A549 (cell line): ENCODE results near the gene UGT1A4. TPM values are rescaled to one million over a fixed set of nuclear protein-coding genes. Genes with fewer than 3 reads are reported as not detected.

Experiments
- ATAC-seq, 2 experiments: fragments of 200-7000 bp in 1 of 2; fragments of >200 bp in 1 of 2; cut with Nextera tagmentation in 1 of 2; cut with Tn5 transposase in 1 of 2; 3 replicates each; pipeline versions ENCODE4 v1.8.0 to v1.9.1; 2018 to 2020; ENCODE audit warnings: mild to moderate bottlenecking in 1 of 2, moderate library complexity in 1 of 2
- CTCF ChIA-PET: fragments of 300-600 bp; sonication (Branson Sonifier 250); formaldehyde crosslinking; extraction: SDS; loops from one replicate; lab custom pipeline; 2021; ENCODE audit warnings: antibody characterized with exemption, inconsistent platforms; lab: Yijun Ruan, JAX
- POLR2A ChIA-PET: fragments of 350-600 bp; formaldehyde crosslinking; extraction: SDS; loops from one replicate; lab custom pipeline; 2021; ENCODE audit warnings: antibody characterized with exemption, inconsistent platforms; lab: Yijun Ruan, JAX
- DNase-seq, 2 experiments: peaks; one replicate each; pipeline versions ENCODE4 v3.0.0 to v3.0.0-alpha.2; 2011 to 2016; ENCODE audit warnings: low read depth in 1 of 2, low spot score in 1 of 2
- FAIRE-seq: peaks from 2 replicates; lab custom pipeline; 2011; peaks lifted over from hg19 to GRCh38; lab: Jason Lieb, UNC
- H3K27ac ChIP-seq, 2 experiments: fragments of >200 bp; sonication (Bioruptor Twin); formaldehyde crosslinking; 3 replicates each; pipeline ENCODE4 v1.5.1; 2016 to 2017
- H3K4me1 ChIP-seq: fragments of >200 bp; sonication (Bioruptor Twin); formaldehyde crosslinking; 3 replicates; pipeline ENCODE4 v1.6.1; 2016
- H3K4me2 ChIP-seq: fragments of >200 bp; sonication (Bioruptor Twin); formaldehyde crosslinking; 3 replicates; pipeline ENCODE4 v1.6.1; 2016
- H3K4me3 ChIP-seq: fragments of >200 bp; sonication (Bioruptor Twin); formaldehyde crosslinking; 3 replicates; pipeline ENCODE4 v1.5.1; 2016
- H3K9me3 ChIP-seq: fragments of >200 bp; sonication (Bioruptor Twin); formaldehyde crosslinking; 3 replicates; pipeline ENCODE4 v1.6.1; 2016
- CBX2 ChIP-seq: fragments of 200-600 bp; sonication (generic); IDR thresholded peaks from 2 replicates; pipeline ENCODE4 v1.6.1; 2016; ENCODE audit warnings: low read depth, mild to moderate bottlenecking, borderline replicate concordance
- CEBPB ChIP-seq, 2 experiments: fragments of >200 bp in 1 of 2; sonication (Bioruptor Twin) in 1 of 2; formaldehyde crosslinking in 1 of 2; IDR thresholded peaks; 2 replicates each; pipeline ENCODE4 v1.6.1; 2012 to 2016
- ELK1 ChIP-seq: fragments of 150-350 bp; IDR thresholded peaks from 2 replicates; pipeline ENCODE4 v1.6.1; 2014; ENCODE audit warnings: low read depth, mild to moderate bottlenecking, low read length
- EP300 ChIP-seq, 2 experiments: fragments of >200 bp; sonication (Bioruptor Twin); formaldehyde crosslinking; IDR thresholded peaks; 2 replicates in 1 of 2; 3 replicates in 1 of 2; pipeline ENCODE4 v1.6.1; 2016 to 2017
- ESRRA ChIP-seq: fragments of 150-350 bp; IDR thresholded peaks from 2 replicates; pipeline ENCODE4 v1.6.1; 2014; ENCODE audit warnings: mild to moderate bottlenecking, low read length, borderline replicate concordance
- FOSL2 ChIP-seq, 2 experiments: fragments of 450-650 bp in 1 of 2; fragments of >200 bp in 1 of 2; sonication (Bioruptor Twin) in 1 of 2; formaldehyde crosslinking; IDR thresholded peaks; 2 replicates each; pipeline versions ENCODE4 v1.5.0 to v1.6.1; 2016 to 2020; ENCODE audit warnings: mild to moderate bottlenecking in 1 of 2, moderate library complexity in 1 of 2
- FOXS1 ChIP-seq: fragments of 250-450 bp; sonication (Bioruptor Pico); IDR thresholded peaks from 2 replicates; pipeline ENCODE4 v1.5.0; 2020; ENCODE audit warnings: mild to moderate bottlenecking, moderate library complexity
- HDAC2 ChIP-seq: fragments of 200-600 bp; sonication (generic); IDR thresholded peaks from 2 replicates; pipeline ENCODE4 v1.6.1; 2016
- HES2 ChIP-seq: fragments of >200 bp; sonication (Bioruptor Twin); formaldehyde crosslinking; IDR thresholded peaks from 2 replicates; pipeline ENCODE4 v1.6.1; 2016
- HMGXB4 ChIP-seq: fragments of 250-450 bp; sonication (Bioruptor Pico); IDR thresholded peaks from 2 replicates; pipeline ENCODE4 v1.5.0; 2021; ENCODE audit warnings: mild to moderate bottlenecking, moderate library complexity, borderline replicate concordance
- HOXA7 ChIP-seq: fragments of 250-450 bp; sonication (Bioruptor Pico); IDR thresholded peaks from 2 replicates; pipeline ENCODE4 v1.5.0; 2020; ENCODE audit warnings: mild to moderate bottlenecking, moderate library complexity
- HOXB5 ChIP-seq: fragments of 250-450 bp; sonication (Bioruptor Pico); IDR thresholded peaks from 2 replicates; pipeline ENCODE4 v1.5.0; 2020; ENCODE audit warnings: mild to moderate bottlenecking, moderate library complexity
- JUNB ChIP-seq: fragments of >200 bp; sonication (Bioruptor Twin); formaldehyde crosslinking; IDR thresholded peaks from 2 replicates; pipeline ENCODE4 v1.6.1; 2016
- MAZ ChIP-seq: fragments of 150-350 bp; IDR thresholded peaks from 2 replicates; pipeline ENCODE4 v1.6.1; 2014; ENCODE audit warnings: antibody characterized with exemption, low read depth, low read length, borderline replicate concordance
- NFE2L2 ChIP-seq: fragments of 150-350 bp; conservative IDR thresholded peaks from 2 replicates; pipeline ENCODE4 v1.6.1; 2014; ENCODE audit warnings: low read length
- POLR2A ChIP-seq: IDR thresholded peaks from 2 replicates; pipeline ENCODE4 v1.6.1; 2012; ENCODE audit warnings: mild to moderate bottlenecking, low read length
- RCOR1 ChIP-seq: fragments of 150-350 bp; IDR thresholded peaks from 2 replicates; pipeline ENCODE4 v1.6.1; 2014; ENCODE audit warnings: antibody characterized with exemption, low read length, low read depth
- RNF2 ChIP-seq: fragments of 200-600 bp; sonication (generic); IDR thresholded peaks from 2 replicates; pipeline ENCODE4 v1.6.1; 2016; ENCODE audit warnings: low read depth, mild to moderate bottlenecking, antibody characterized with exemption, moderate library complexity, borderline replicate concordance
- TP53 ChIP-seq: fragments of 250-450 bp; sonication (Bioruptor Pico); IDR thresholded peaks from 2 replicates; pipeline ENCODE4 v1.5.0; 2021; ENCODE audit warnings: mild to moderate bottlenecking, moderate library complexity
- USF2 ChIP-seq: fragments of 450-650 bp; IDR thresholded peaks from 2 replicates; pipeline ENCODE4 v1.6.1; 2014; ENCODE audit warnings: antibody characterized with exemption
- ZC3H11A ChIP-seq: fragments of 450-650 bp; IDR thresholded peaks from 2 replicates; pipeline ENCODE4 v1.6.1; 2014; ENCODE audit warnings: antibody characterized with exemption, mild to moderate bottlenecking
- ZNF302 ChIP-seq: fragments of 250-450 bp; sonication (Bioruptor Pico); IDR thresholded peaks from 2 replicates; pipeline ENCODE4 v1.9.0; 2021; ENCODE audit warnings: inconsistent platforms, mild to moderate bottlenecking, moderate library complexity
- ZSCAN20 ChIP-seq: fragments of 250-450 bp; sonication (Bioruptor Pico); IDR thresholded peaks from 2 replicates; pipeline ENCODE4 v1.8.0; 2022; ENCODE audit warnings: mild to moderate bottlenecking, moderate library complexity
- WGBS: methylation state at CpG from one replicate; pipeline ENCODE4 v1.1.6; 2017; ENCODE audit errors: missing lambda C conversion rate; 5-methylcytosine and 5-hydroxymethylcytosine counted together
- polyA plus RNA-seq, 4 experiments: library from polyadenylated mRNA; depleted of rRNA in 3 of 4; stranded (reverse); fragments of >200 nt; fragmentation: RNase III in 1 of 4; extraction: RNeasy Plus Mini Kit Qiagen cat#74134 plus additional on column Dnase treatment in 1 of 4; gene quantifications; 2 replicates in 3 of 4; 3 replicates in 1 of 4; pipeline ENCODE4 v1.2.3, GENCODE V29; 2011 to 2017

The UGT1A4 gene
- polyA plus RNA-seq, 2 of the 4 experiments (the other 2 are of a cell fraction), result 0.13 to 0.14 TPM

- Histone ChIP-seq H3K4me3 (no peak overlapping the region), H3K4me2 (no peak overlapping the region), H3K27ac (peak overlapping the region; percentile 44 to 80; a peak in 5 of 6 replicates), H3K4me1 (peaks cover 16% of the 10 kb centered on the region; the same call in 1 of the 3 replicates), H3K9me3 (peaks cover 5% of the 10 kb centered on the region)
- ChIA-PET CTCF (interaction anchor here (0.6 to 1.8 kb wide), 5 partner anchors 8 to 518 kb away, joined by 3 to 4 read pairs (median 3); no protein-coding TSS in a partner anchor), POLR2A (no interaction called here)
- DNase-seq, result no peak
- FAIRE-seq, result no peak
- 91% methylated on average over 4 of the region's 4 CpGs for WGBS
- no peak for TF ChIP-seq HDAC2
- no peak for TF ChIP-seq ZC3H11A
- no peak for TF ChIP-seq MAZ
- TF ChIP-seq RNF2, result no peak
- no peak for TF ChIP-seq ZSCAN20 (CRISPR knock-in tag)
- TF ChIP-seq ELK1, result no peak
- no peak for TF ChIP-seq POLR2A
- TF ChIP-seq CEBPB (IDR thresholded peaks at IDR 0.05), result no peak
- ATAC-seq, result peak in 1 of 2 experiments; percentile 26; a peak in 2 of 6 replicates
Observed at GRCh38 chr2:233680361-233681045, 38.0 kb upstream of the UGT1A4 start.

- TF ChIP-seq CEBPB (IDR thresholded peaks at IDR 0.05) (0 out of 4 replicates have a peak, but pooled peaks of 1 of the 2 experiments have one; percentile 15), JUNB (peak; percentile 20; the same call in 1 of the 2 replicates), ELK1 (no peak), EP300 (IDR thresholded peaks at IDR 0.05) (peak in 1 of 2 experiments; percentile 33; a peak in 1 of 5 replicates)
- Histone ChIP-seq H3K4me3 (no peak within 1 kb of the TSS), H3K4me2 (no peak within 1 kb of the TSS), H3K9me3 (peaks cover 15% of the 10 kb centered on the region), H3K27ac (peak within 1 kb of the TSS; percentile 45 to 80), H3K4me1 (peaks cover 9% of the 10 kb centered on the region; the same call in 1 of the 3 replicates)
- ChIA-PET POLR2A (no interaction called here), CTCF (interaction anchor here (0.5 to 1.8 kb wide), 4 partner anchors 10 to 1201 kb away, joined by 3 to 4 read pairs (median 4); no protein-coding TSS in a partner anchor)
- 81% methylated on average over 5 of the region's 5 CpGs for WGBS
- ATAC-seq, result peak in 1 of 2 experiments; percentile 26; a peak in 2 of 6 replicates
- FAIRE-seq, result no peak
- DNase-seq, result no peak
Observed at GRCh38 chr2:233681521-233682099, 36.9 kb upstream of the UGT1A4 start, which contains the start of gene UGT1A7. Gene UGT1A7, plus strand, starts transcription at chr2:233681901. Its CDS starts 37 bp downstream, at chr2:233681938.

- H3K27ac ChIP-seq, result peak overlapping the region; percentile 32 to 38; a peak in 4 of 6 replicates
- no peak for TF ChIP-seq ZNF302 (CRISPR knock-in tag)
- no peak for TF ChIP-seq HOXA7
- no peak for TF ChIP-seq FOSL2 (IDR thresholded peaks at IDR 0.05)
- no peak for TF ChIP-seq FOSL2 (CRISPR knock-in tag; IDR thresholded peaks at IDR 0.05)
- no peak for TF ChIP-seq HES2
- TF ChIP-seq FOXS1 (CRISPR knock-in tag), result no peak
- TF ChIP-seq CBX2, result no peak
- no peak for TF ChIP-seq USF2
- no peak for TF ChIP-seq NFE2L2
- no peak for TF ChIP-seq EP300 (IDR thresholded peaks at IDR 0.05)
- no peak for TF ChIP-seq TP53 (CRISPR knock-in tag)
- no peak for TF ChIP-seq ESRRA
- no peak for TF ChIP-seq HDAC2
- TF ChIP-seq HOXB5, result no peak
- no peak for TF ChIP-seq RCOR1
- no peak for TF ChIP-seq HMGXB4 (CRISPR knock-in tag)
- H3K4me2 ChIP-seq, result no peak overlapping the region
- ATAC-seq (no peak), DNase-seq (no peak), FAIRE-seq (no peak)
- ChIA-PET POLR2A (no interaction called here), CTCF (no interaction called here)
- 79% methylated on average over 1 of the region's 1 CpG for WGBS
- peaks cover 35% of the 10 kb centered on the region; the same call in 2 of the 3 replicates for H3K9me3 ChIP-seq
- H3K4me1 ChIP-seq, result peaks cover 19% of the 10 kb centered on the region
- no peak overlapping the region for H3K4me3 ChIP-seq
Observed at GRCh38 chr2:233684640-233685039, 33.9 kb upstream of the UGT1A4 start.
